ENCODE results near the gene FAAP20.

GRCh38 chr1:2157856-2158255 is 36.7 kb downstream of the FAAP20 start:
- TF ChIP-seq CTCF (IDR thresholded peaks at IDR 0.05; ENCODE audit: insufficient read depth, low read depth, low read length) (no peak), EZH2 (IDR thresholded peaks at IDR 0.05; ENCODE audit: insufficient read depth, low read length) (no peak)
